C4-2B (cell line): ENCODE data around the gene RPN2.

Experiments used
- H3K27ac ChIP-seq: fragments of 450-650 bp; 2 replicates; pipeline ENCODE4 v1.5.1; 2017
- ZFX ChIP-seq: fragments of 450-650 bp; IDR thresholded peaks from 2 replicates; pipeline ENCODE4 v1.6.1; 2017
- TF ChIP-seq, protein P1 (sequence below): fragments of 450-650 bp; conservative IDR thresholded peaks from 2 replicates; pipeline ENCODE4 v1.5.1; 2017; ENCODE audit warnings: mild to moderate bottlenecking

The RPN2 gene

DNA sequence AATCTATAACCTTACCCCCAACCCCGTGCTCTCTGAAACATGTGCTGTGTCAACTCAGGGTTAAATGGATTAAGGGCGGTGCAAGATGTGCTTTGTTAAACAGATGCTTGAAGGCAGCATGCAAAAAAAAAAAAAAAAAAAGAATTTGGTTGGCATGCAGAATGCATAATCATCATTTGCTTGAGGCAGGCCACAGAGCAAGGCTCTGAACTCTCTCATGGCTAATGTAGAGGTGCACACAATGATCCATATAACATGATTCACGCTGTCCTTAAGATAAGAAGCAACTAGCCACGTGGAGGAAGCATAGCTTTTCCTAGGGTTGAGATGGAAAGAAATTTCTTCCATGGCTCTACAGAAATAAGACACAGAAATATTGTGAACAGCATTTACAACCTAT is 27.6 kb upstream of the RPN2 start:
- no peak overlapping the region for H3K27ac ChIP-seq
- TF ChIP-seq, protein P1, sequence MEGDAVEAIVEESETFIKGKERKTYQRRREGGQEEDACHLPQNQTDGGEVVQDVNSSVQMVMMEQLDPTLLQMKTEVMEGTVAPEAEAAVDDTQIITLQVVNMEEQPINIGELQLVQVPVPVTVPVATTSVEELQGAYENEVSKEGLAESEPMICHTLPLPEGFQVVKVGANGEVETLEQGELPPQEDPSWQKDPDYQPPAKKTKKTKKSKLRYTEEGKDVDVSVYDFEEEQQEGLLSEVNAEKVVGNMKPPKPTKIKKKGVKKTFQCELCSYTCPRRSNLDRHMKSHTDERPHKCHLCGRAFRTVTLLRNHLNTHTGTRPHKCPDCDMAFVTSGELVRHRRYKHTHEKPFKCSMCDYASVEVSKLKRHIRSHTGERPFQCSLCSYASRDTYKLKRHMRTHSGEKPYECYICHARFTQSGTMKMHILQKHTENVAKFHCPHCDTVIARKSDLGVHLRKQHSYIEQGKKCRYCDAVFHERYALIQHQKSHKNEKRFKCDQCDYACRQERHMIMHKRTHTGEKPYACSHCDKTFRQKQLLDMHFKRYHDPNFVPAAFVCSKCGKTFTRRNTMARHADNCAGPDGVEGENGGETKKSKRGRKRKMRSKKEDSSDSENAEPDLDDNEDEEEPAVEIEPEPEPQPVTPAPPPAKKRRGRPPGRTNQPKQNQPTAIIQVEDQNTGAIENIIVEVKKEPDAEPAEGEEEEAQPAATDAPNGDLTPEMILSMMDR: no peak
- no peak for TF ChIP-seq ZFX

DNA sequence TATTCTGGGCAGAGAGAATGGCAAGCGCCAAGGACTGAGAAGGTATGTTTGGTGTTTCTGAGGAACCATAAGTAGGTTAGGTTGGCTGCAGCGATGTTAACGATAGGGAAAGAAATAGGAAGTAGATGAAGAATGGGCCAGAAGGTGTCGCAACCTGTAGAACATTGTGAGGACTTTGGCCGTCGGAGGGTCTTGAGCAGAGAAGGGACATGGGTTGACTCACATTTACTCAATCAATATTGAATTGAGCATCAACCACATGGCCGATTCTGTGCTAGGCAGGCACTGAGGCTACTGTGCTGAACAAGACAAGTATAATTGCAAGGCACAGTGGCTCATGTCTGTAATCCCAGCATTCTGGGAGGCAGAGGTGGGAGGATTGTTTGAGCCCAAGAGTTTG is 26.8 kb upstream of the RPN2 start:
- no peak overlapping the region for H3K27ac ChIP-seq
- TF ChIP-seq, protein P1: no peak
- TF ChIP-seq ZFX: no peak

DNA sequence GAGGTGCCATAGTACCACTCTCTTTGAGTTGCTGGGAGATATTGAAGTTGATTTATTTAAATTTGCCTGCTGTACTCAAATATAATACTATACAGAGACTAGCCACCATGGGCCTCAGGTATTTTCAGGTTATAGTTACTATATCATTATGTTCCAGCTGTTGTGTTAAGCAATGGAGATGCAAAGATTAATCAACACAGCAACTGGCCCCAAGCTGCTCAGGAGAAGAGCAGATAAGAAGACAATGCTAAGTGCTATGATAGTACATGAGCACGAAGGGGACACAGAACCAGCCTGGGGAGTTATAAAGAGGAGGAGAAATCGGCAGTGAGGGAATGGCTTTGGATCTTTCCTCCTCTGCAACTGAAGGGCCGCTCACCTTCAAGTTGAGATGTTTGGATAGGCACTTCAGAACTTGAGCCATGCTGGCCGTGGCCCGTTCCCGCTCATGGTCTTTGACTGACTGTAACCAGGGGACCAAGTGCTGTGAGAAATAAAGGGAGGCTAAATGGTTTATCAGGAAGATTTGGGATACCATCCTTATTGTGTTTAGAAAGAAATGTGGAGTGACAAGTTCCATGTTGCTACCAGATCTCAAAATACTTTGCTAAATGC is 24.3 kb upstream of the RPN2 start:
- H3K27ac ChIP-seq: no peak overlapping the region
- TF ChIP-seq, protein P1: no peak
- no peak for TF ChIP-seq ZFX

DNA sequence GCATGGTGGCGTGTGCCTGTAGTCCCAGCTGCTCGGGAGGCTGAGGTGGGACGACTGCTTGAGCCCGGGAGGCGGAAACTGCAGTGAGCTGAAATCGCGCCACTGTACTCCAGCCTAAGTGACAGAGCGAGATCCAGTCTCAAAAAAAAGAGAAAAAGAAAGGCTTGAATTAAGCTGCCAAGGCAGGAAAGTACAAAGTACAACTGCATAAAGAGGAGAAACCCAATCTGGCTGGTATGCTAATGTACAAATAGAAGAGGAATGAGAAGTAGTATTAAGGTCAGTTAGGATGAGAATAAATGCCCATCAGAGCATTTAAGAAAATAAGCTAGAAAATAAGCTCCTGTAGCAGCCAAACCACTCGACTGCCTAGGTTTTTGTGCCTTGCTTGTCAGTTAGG is 23.1 kb upstream of the RPN2 start:
- TF ChIP-seq, protein P1: no peak
- TF ChIP-seq ZFX: no peak
- H3K27ac ChIP-seq: no peak overlapping the region

DNA sequence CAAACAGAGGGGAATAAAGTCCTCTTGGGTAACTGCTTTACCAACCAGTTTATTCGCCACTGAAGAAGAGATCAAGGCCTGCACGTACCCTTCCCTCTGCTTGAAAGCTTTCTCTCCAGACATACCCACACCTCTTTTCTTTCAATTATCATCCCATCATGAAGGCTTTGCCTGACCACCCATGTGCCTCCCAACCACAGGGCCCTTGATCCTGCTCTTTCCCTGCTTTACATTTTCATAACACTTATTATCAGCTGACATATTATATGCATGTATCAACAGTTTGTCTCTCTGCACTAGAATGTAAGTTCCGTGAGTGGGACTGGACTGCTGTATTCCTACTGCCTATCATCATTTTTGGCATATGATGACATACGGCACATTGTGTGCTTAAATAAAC is 20.9 kb upstream of the RPN2 start:
- no peak for TF ChIP-seq ZFX
- TF ChIP-seq, protein P1: no peak
- H3K27ac ChIP-seq: no peak overlapping the region

DNA sequence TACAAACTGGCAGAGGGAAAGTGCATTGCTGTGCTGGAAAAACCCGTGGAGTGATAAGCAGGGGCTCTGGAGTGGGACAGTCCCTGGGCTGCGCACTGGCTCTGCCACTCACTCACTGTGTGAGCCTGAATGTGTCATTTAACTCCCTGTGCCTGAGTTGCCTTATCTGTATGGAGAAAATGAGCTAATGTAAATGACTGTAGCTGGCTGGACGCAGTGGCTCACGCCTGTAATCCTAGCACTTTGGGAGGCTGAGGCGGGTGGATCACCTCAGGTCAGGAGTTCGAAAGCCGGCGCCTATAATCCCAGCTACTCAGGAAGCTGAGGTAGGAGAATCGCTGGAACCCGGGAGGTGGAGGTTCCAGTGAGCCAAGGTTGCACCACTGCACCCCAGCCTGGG is 18.4 kb upstream of the RPN2 start:
- no peak overlapping the region for H3K27ac ChIP-seq
- TF ChIP-seq ZFX: no peak
- TF ChIP-seq, protein P1: no peak

DNA sequence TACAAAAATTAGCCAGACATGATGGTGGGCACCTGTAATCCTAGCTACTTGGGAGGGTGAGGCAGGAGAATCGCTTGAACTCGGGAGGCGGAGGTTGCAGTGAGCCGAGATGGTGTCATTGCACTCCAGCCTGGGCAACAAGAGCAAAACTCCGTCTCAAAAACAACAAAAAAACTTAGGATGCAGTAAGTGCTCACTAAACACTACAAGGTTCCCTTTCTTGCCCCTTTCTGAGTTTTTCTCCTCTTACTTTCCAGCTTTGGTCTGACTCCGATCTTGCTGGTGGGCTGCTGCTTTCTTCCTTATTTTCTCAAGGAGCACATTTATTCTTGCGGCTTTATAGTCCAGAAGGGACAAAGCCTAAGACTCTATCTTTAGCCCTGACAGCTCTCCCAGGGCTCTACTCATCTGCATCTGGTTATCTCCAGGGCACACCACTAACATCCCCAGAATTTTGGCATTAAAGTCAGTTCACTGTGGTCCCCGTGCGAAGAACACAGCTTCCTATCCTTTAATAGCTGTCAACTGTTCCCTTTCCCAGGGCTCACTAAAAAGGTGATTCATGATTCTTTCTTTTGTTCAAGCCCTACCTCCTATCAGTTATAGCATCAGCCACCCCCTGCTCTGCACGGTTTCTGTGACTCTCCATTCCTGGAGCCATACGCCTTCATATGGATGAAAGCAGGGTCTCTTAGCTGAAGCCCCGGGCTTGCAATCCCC is 17.1 kb upstream of the RPN2 start:
- no peak overlapping the region for H3K27ac ChIP-seq
- TF ChIP-seq ZFX: no peak
- TF ChIP-seq, protein P1: no peak
